Spleen (tissue), 11 donors: ENCODE data around the gene GOLGA1. TPM values are rescaled to one million over a fixed set of nuclear protein-coding genes. Genes with fewer than 3 reads are reported as not detected.

Experiments
- DNase-seq: peaks from one replicate; pipeline ENCODE4 v3.0.0-alpha.2; 2020
- H3K27ac ChIP-seq, 8 donors: fragments of 200-600 bp; sonication (generic) in 7 of 8; 1 replicate in 4 of 8; 2 replicates in 4 of 8; pipeline versions ENCODE4 v1.5.0 to v1.8.0; 2016 to 2021; ENCODE audit warnings: inconsistent platforms in 4 of 8, mild to moderate bottlenecking in 4 of 8, moderate library complexity in 1 of 8
- H3K27me3 ChIP-seq, 7 donors: fragments of 200-600 bp; sonication (generic) in 6 of 7; replicated peaks in 1 of 7; 1 replicate in 4 of 7; 2 replicates in 3 of 7; pipeline versions ENCODE4 v1.5.0 to v1.8.0; 2016 to 2021; ENCODE audit warnings: inconsistent platforms in 3 of 7, mild to moderate bottlenecking in 1 of 7
- H3K36me3 ChIP-seq, 6 donors: fragments of 200-600 bp; sonication (generic) in 5 of 6; 1 replicate in 4 of 6; 2 replicates in 2 of 6; pipeline versions ENCODE4 v1.5.0 to v1.8.0; 2016 to 2021; ENCODE audit warnings: inconsistent platforms in 2 of 6
- H3K4me1 ChIP-seq, 6 donors: fragments of 200-600 bp; sonication (generic) in 5 of 6; 1 replicate in 3 of 6; 2 replicates in 3 of 6; pipeline versions ENCODE4 v1.5.0 to v1.8.0; 2016 to 2021; ENCODE audit warnings: inconsistent platforms in 3 of 6
- H3K4me3 ChIP-seq, 8 donors: fragments of 200-600 bp; sonication (generic) in 7 of 8; 1 replicate in 4 of 8; 2 replicates in 4 of 8; pipeline versions ENCODE4 v1.5.0 to v1.8.0; 2016 to 2021; ENCODE audit warnings: inconsistent platforms in 4 of 8, mild to moderate bottlenecking in 4 of 8, moderate library complexity in 2 of 8
- H3K9me3 ChIP-seq, 8 donors: fragments of 200-600 bp; sonication (generic) in 7 of 8; 1 replicate in 4 of 8; 2 replicates in 4 of 8; pipeline versions ENCODE4 v1.5.0 to v1.8.0; 2016 to 2021; ENCODE audit warnings: inconsistent platforms in 4 of 8
- CTCF ChIP-seq, 11 experiments: fragments of 200-600 bp in 7 of 11; fragments of 450-650 bp in 4 of 11; sonication (generic) in 4 of 11; IDR thresholded peaks in 8 of 11; conservative IDR thresholded peaks in 3 of 11; 1 replicate in 7 of 11; 2 replicates in 4 of 11; pipeline versions ENCODE4 v1.4.0 to v1.8.0; 2016 to 2021; ENCODE audit warnings: antibody characterized with exemption in 11 of 11, inconsistent platforms in 4 of 11, mild to moderate bottlenecking in 1 of 11
- POLR2A ChIP-seq, 3 donors: fragments of 450-650 bp; IDR thresholded peaks; one replicate each; pipeline ENCODE4 v1.5.1; 2017; ENCODE audit warnings: antibody characterized with exemption in 3 of 3, mild to moderate bottlenecking in 1 of 3
- POLR2AphosphoS5 ChIP-seq, 3 donors: sonication (generic); formaldehyde crosslinking; IDR thresholded peaks; one replicate each; pipeline ENCODE4 v1.5.1; 2017; ENCODE audit warnings: antibody characterized with exemption in 3 of 3
- WGBS, 5 donors: extraction: QIAGEN DNeasy Blood & Tissue Kit in 3 of 5; methylation state at CpG; one replicate each; pipeline versions ENCODE4 v1.1.5 to v1.1.7; 2013 to 2018; 5-methylcytosine and 5-hydroxymethylcytosine counted together
- intact Hi-C: fragments of 100-400 bp; cut with DNase I; formaldehyde crosslinking; loops from one replicate; pipeline ENCODE4 v1.15.0; 2023; ENCODE audit warnings: low total_unique reads
- polyA plus RNA-seq, 3 donors: library from polyadenylated mRNA; stranded (reverse); fragments of 200-250 nt; gene quantifications; one replicate each; pipeline ENCODE4 v1.2.1, GENCODE V29; 2013
- total RNA-seq, 7 donors: library from RNA; depleted of rRNA in 3 of 7; stranded (reverse); fragments of >200 nt in 3 of 7; fragmentation: NEBNext Ultra II Directional in 4 of 7; extraction: Animal tissue kit (Norgen Biotek cat#: 25700) in 4 of 7; gene quantifications; one replicate each; pipeline versions ENCODE4 v1.1.0 to v1.2.1, GENCODE V29; 2016 to 2021
- donor health status: healthy with polysubstance abuse.
- donor health status: DM: no; HTN: no; CAD: no; lungs with moderate emphysema.
- donor health status: DM: no; HTN: no; CAD: no.
- donor health status: Bipolar disorder and iron deficiency.
- donor health status: healthy.
- donor health status: DM: no; HTN: no; CAD: no.
- donor health status: DM: yes; HTN: yes; CAD: no.

Gene GOLGA1
- total and polyA plus RNA-seq, 10 donors: 4.7 to 30.5 (median 22.9) TPM

DNA sequence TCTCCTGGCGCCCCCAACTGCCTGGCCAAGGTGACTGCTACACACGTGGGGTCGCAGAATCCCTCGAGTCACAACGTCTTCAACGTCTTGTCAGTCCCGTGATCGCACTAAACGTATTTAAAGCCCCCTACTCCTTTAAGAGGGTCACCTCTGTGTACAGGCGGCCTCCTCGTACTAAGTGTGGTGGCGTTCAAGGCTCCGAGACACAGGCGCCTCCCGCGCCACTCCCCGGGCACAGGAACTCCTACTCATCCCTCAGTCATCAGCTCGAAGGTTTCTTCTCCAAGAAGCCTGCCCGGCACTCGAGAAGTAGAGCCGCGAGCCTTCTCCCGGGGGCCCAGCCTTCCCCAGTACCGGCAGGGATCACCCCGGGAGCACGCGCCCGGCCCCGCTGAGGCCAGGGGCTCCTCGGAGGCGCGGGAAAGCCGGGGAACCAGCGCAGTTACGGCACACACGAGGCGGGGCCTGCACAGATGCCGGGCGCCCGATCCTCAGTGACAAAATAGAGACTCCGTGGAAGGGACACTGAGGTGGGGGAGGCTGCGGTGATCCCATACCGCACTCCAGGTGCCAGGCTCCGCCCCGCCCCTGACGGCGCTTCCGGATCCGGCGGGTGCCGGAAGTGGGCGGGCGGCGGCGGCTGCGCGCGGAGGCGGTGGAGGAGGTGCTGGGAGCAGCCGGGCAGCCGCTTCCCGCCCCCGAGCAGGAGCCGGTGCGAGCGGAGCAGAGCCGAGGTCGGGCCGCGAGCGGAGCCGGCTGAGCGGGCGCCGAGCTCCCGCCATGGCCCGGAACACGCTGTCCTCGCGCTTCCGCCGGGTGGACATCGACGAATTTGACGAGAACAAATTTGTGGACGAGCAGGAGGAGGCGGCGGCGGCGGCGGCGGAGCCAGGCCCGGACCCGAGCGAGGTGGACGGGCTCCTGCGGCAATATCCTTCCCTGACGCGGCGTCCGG lies 72.1 kb downstream of the GOLGA1 start:
- intact Hi-C loops: no loop called here
- Histone ChIP-seq H3K27me3 (no peaks in the 10 kb centered on the region), H3K9me3 (no peaks in the 10 kb centered on the region), H3K27ac (peak overlapping the region; percentile 84 to 98 (median 96)), H3K36me3 (peaks cover 0 to 27% (median 6%) of the 10 kb centered on the region in 6 donors), H3K4me3 (peak overlapping the region; percentile 78 to 99 (median 94)), H3K4me1 (peaks cover 42 to 65% (median 52%) of the 10 kb centered on the region in 6 donors)
- TF ChIP-seq CTCF (IDR thresholded peaks at IDR 0.05 in 8 of 11, conservative IDR thresholded peaks at IDR 0.05 in 3 of 11) (peak in 3 of 11 experiments; percentile 10 to 23 (median 12)), POLR2A (IDR thresholded peaks at IDR 0.05) (peak in 2 of 3 donors; percentile 68 to 93), POLR2AphosphoS5 (IDR thresholded peaks at IDR 0.05) (peak; percentile 95 to 97 (median 96))
- peak; percentile 96 for DNase-seq
- 0% methylated on average over 19 to 101 of the region's 101 CpGs for WGBS, 5 donors

- Histone ChIP-seq H3K27ac (peak overlapping the region; percentile 22 to 96 (median 94)), H3K27me3 (no peaks in the 10 kb centered on the region), H3K4me1 (peaks cover 36 to 67% (median 58%) of the 10 kb centered on the region in 6 donors), H3K4me3 (no peak overlapping the region), H3K36me3 (peaks cover under 1 to 27% (median 24%) of the 10 kb centered on the region in 6 donors), H3K9me3 (no peaks in the 10 kb centered on the region)
- TF ChIP-seq POLR2AphosphoS5 (IDR thresholded peaks at IDR 0.05): peak in 1 of 3 donors; percentile 12
- no peak for TF ChIP-seq POLR2A (IDR thresholded peaks at IDR 0.05)
- 50 to 74% (median 60%) methylated on average over 7 of the region's 7 CpGs for WGBS, 5 donors
- no peak for DNase-seq
- intact Hi-C loops: no loop called here
These were observed 77.5 kb downstream of the GOLGA1 start for GRCh38 chr9:124863371-124863871.

GRCh38 chr9:124861342-124862229 lies 79.3 kb downstream of the GOLGA1 start, which contains the start of the genes ARPC5L and RPL35:
TSS of gene ARPC5L (plus strand) at chr9:124862130. CDS start at chr9:124869291, 7,161 bp downstream.
TSS of gene RPL35 (minus strand) at chr9:124861957. CDS start at chr9:124861912, 45 bp downstream.
- peak within 1 kb of the TSS; percentile 33 to 98 (median 77) for H3K4me3 ChIP-seq
- DNase-seq: peak; percentile 99
- H3K9me3 ChIP-seq: no peaks in the 10 kb centered on the region
- H3K4me1 ChIP-seq: peaks cover 30 to 61% (median 50%) of the 10 kb centered on the region in 6 donors
- intact Hi-C loops: no loop called here
- peak within 1 kb of the TSS; percentile 79 to 96 (median 94) for H3K27ac ChIP-seq
- H3K27me3 ChIP-seq: no peaks in the 10 kb centered on the region
- 0 to 1% (median 0%) methylated on average over 46 to 92 of the region's 92 CpGs for WGBS, 5 donors
- peaks cover 3 to 46% (median 43%) of the 10 kb centered on the region in 6 donors for H3K36me3 ChIP-seq
- peak; percentile 96 to 98 (median 96) for TF ChIP-seq POLR2AphosphoS5 (IDR thresholded peaks at IDR 0.05)
- peak in 2 of 3 donors; percentile 15 to 56 for TF ChIP-seq POLR2A (IDR thresholded peaks at IDR 0.05)
- TF ChIP-seq CTCF (IDR thresholded peaks at IDR 0.05 in 8 of 11, conservative IDR thresholded peaks at IDR 0.05 in 3 of 11): peak in 9 of 11 experiments; percentile 10 to 49 (median 25)
